ENCODE data around the gene UTS2B.

DNA sequence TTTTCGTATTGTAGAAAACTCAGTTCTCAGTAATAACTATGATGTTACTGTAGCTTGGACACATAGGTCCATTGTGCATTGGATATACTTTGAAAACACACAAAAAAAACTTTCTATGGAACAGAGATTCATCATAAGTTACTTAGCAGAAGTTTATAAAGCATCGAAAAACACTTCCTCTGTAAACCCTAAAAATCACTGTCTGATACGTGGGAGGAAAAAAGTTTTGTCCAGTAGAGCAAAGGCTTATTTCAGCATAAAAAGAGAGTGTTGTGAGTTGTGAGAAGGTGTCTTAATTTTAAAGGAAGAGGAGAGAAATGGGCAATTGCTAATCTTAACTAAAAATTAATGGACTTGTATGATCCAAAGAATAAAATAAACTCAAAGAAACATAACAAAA lies 66.5 kb downstream of the UTS2B start:
- no peak for TF ChIP-seq SIN3A (IDR thresholded peaks at IDR 0.05; ENCODE audit: borderline replicate concordance, insufficient read depth, low read length)
- TF ChIP-seq, protein P1, sequence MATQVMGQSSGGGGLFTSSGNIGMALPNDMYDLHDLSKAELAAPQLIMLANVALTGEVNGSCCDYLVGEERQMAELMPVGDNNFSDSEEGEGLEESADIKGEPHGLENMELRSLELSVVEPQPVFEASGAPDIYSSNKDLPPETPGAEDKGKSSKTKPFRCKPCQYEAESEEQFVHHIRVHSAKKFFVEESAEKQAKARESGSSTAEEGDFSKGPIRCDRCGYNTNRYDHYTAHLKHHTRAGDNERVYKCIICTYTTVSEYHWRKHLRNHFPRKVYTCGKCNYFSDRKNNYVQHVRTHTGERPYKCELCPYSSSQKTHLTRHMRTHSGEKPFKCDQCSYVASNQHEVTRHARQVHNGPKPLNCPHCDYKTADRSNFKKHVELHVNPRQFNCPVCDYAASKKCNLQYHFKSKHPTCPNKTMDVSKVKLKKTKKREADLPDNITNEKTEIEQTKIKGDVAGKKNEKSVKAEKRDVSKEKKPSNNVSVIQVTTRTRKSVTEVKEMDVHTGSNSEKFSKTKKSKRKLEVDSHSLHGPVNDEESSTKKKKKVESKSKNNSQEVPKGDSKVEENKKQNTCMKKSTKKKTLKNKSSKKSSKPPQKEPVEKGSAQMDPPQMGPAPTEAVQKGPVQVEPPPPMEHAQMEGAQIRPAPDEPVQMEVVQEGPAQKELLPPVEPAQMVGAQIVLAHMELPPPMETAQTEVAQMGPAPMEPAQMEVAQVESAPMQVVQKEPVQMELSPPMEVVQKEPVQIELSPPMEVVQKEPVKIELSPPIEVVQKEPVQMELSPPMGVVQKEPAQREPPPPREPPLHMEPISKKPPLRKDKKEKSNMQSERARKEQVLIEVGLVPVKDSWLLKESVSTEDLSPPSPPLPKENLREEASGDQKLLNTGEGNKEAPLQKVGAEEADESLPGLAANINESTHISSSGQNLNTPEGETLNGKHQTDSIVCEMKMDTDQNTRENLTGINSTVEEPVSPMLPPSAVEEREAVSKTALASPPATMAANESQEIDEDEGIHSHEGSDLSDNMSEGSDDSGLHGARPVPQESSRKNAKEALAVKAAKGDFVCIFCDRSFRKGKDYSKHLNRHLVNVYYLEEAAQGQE (IDR thresholded peaks at IDR 0.05; ENCODE audit: insufficient read depth in 1 of 2, low read depth in 2 of 2, low read length in 2 of 2), result no peak
- TF ChIP-seq FOXP2 (optimal IDR thresholded peaks at IDR 0.05; ENCODE audit: borderline replicate concordance, extremely low read depth, extremely low read length, insufficient read depth), result no peak
- TF ChIP-seq POLR2AphosphoS5 (IDR thresholded peaks at IDR 0.05; ENCODE audit: low read depth, low read length), result no peak

Measured in PFSK-1 (cell line).